ENCODE measurements around the gene TMPRSS9. TPM values are rescaled to one million over a fixed set of nuclear protein-coding genes. Genes with fewer than 3 reads are reported as not detected.

Gene TMPRSS9
- polyA plus RNA-seq, 1 donor from 2014 or later = not detected

DNA sequence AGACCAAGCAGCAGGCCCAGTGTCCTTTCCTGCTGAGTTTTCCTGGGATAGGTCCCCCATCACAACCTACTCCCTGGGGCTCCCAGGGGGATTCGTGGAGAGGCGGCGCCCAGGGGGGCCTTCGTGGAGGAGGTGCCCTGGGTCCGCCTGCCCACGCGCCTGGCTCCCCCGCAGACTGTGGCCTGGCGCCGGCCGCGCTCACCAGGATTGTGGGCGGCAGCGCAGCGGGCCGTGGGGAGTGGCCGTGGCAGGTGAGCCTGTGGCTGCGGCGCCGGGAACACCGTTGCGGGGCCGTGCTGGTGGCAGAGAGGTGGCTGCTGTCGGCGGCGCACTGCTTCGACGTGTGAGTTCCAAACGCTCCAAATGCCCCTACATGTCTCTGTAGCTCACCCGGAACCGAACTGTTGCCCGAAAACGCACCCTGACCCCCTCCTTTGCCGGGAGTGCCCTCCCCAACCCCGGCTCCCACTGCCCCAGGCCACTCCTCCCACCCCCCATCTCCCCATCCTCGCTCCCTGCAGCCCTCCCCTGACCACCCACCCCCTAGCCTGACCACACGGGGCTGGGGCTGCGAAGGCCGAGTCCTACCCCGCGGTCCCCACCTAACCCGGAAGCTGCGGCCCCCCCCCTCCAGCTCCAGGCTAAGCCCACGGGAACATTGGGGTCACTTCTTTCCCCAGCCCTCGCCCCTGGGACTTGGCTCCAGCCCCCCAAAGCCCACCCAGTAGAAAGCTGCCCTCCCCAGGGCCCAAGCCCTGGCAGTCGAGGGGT lies 64.0 kb downstream of the TMPRSS9 start:
- Histone ChIP-seq H3K4me3 (ENCODE audit: low read length) (no peak overlapping the region), H3K36me3 (ENCODE audit: insufficient read depth, low read length) (no peaks in the 10 kb centered on the region), H3K4me2 (ENCODE audit: low read length) (no peak overlapping the region)

DNA sequence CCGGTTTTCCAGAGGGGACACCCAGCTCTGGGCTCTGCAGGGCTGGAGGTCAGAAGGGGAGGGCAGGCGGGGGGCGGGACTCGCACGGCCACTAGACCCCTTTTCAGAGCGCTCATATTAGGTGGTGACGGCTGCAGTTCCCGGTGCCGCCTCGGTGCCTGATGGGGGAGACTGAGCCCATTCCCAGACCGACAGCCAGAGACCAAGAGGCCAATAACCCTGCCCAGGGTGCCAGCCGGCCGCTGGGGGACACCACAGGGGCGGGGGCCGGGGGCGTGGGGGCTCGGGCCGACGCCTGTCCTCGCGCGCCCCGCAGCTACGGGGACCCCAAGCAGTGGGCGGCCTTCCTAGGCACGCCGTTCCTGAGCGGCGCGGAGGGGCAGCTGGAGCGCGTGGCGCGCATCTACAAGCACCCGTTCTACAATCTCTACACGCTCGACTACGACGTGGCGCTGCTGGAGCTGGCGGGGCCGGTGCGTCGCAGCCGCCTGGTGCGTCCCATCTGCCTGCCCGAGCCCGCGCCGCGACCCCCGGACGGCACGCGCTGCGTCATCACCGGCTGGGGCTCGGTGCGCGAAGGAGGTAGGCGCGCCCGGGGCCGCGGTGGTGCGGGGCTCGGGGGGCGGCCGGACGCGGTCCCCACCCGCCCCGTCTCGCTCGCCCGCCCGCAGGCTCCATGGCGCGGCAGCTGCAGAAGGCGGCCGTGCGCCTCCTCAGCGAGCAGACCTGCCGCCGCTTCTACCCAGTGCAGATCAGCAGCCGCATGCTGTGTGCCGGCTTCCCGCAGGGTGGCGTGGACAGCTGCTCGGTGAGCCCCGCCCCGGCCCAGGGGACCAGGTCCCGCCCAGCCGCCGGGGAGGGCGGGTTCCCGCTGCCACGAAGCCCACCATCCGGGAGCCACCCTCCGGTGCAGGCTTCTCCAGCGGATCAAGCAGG lies 64.9 kb downstream of the TMPRSS9 start:
- Histone ChIP-seq H3K9ac (ENCODE audit: low read length) (no peak overlapping the region), H3K4me2 (ENCODE audit: low read length) (no peak overlapping the region), H3K27ac (ENCODE audit: low read length) (no peak overlapping the region), H2AFZ (ENCODE audit: low read depth, low read length) (no peak overlapping the region), H3K36me3 (ENCODE audit: insufficient read depth, low read length) (no peaks in the 10 kb centered on the region), H3K79me2 (replicated peaks; ENCODE audit: insufficient read depth, low read length) (peaks cover 11% of the 10 kb centered on the region), H3F3A (ENCODE audit: insufficient read depth, low read length, poor library complexity, severe bottlenecking) (no peaks in the 10 kb centered on the region), H3K27me3 (ENCODE audit: insufficient read depth, low read depth, low read length) (no peaks in the 10 kb centered on the region), H3K9me3 (ENCODE audit: low read length) (no peaks in the 10 kb centered on the region), H3K4me3 (ENCODE audit: low read length) (no peak overlapping the region), H3K9me2 (ENCODE audit: insufficient read depth, low read length) (no peaks in the 10 kb centered on the region), H4K20me1 (ENCODE audit: insufficient read depth) (peaks cover 7% of the 10 kb centered on the region)
- no peak for TF ChIP-seq MXI1 (conservative IDR thresholded peaks at IDR 0.05; ENCODE audit: poor library complexity, severe bottlenecking)
- no peak for TF ChIP-seq EZH2 (IDR thresholded peaks at IDR 0.05; ENCODE audit: borderline replicate concordance, insufficient read depth, low read length, poor library complexity, severe bottlenecking)
- TF ChIP-seq, protein P1, sequence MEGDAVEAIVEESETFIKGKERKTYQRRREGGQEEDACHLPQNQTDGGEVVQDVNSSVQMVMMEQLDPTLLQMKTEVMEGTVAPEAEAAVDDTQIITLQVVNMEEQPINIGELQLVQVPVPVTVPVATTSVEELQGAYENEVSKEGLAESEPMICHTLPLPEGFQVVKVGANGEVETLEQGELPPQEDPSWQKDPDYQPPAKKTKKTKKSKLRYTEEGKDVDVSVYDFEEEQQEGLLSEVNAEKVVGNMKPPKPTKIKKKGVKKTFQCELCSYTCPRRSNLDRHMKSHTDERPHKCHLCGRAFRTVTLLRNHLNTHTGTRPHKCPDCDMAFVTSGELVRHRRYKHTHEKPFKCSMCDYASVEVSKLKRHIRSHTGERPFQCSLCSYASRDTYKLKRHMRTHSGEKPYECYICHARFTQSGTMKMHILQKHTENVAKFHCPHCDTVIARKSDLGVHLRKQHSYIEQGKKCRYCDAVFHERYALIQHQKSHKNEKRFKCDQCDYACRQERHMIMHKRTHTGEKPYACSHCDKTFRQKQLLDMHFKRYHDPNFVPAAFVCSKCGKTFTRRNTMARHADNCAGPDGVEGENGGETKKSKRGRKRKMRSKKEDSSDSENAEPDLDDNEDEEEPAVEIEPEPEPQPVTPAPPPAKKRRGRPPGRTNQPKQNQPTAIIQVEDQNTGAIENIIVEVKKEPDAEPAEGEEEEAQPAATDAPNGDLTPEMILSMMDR (IDR thresholded peaks at IDR 0.05; ENCODE audit: poor library complexity, severe bottlenecking) = no peak

More for the DNA sequence above, 64.0 kb downstream of the TMPRSS9 start:
- H3K79me2 ChIP-seq (replicated peaks; ENCODE audit: insufficient read depth, low read length) = peaks cover 11% of the 10 kb centered on the region
- H4K20me1 ChIP-seq (ENCODE audit: insufficient read depth) = peaks cover 7% of the 10 kb centered on the region
- H3K27ac ChIP-seq (ENCODE audit: low read length) = no peak overlapping the region
- H3K9ac ChIP-seq (ENCODE audit: low read length) = no peak overlapping the region
- no peaks in the 10 kb centered on the region for H3K9me3 ChIP-seq (ENCODE audit: low read length)
- H3K27me3 ChIP-seq (ENCODE audit: insufficient read depth, low read depth, low read length) = no peaks in the 10 kb centered on the region
- H2AFZ ChIP-seq (ENCODE audit: low read depth, low read length) = no peak overlapping the region
- H3F3A ChIP-seq (ENCODE audit: insufficient read depth, low read length, poor library complexity, severe bottlenecking) = no peaks in the 10 kb centered on the region
- H3K9me2 ChIP-seq (ENCODE audit: insufficient read depth, low read length) = no peaks in the 10 kb centered on the region
- TF ChIP-seq MXI1 (conservative IDR thresholded peaks at IDR 0.05; ENCODE audit: poor library complexity, severe bottlenecking) = no peak
- TF ChIP-seq, protein P1 (IDR thresholded peaks at IDR 0.05; ENCODE audit: poor library complexity, severe bottlenecking) = no peak
- TF ChIP-seq EP300 (conservative IDR thresholded peaks at IDR 0.05; ENCODE audit: poor library complexity, severe bottlenecking) = no peak

All from neural cell (in vitro differentiated cells).